Epithelial cell of proximal tubule (primary cell): Measurements from ENCODE around the gene GALNTL6. TPM values are rescaled to one million over a fixed set of nuclear protein-coding genes. Genes with fewer than 3 reads are reported as not detected.

Experiments
- DNase-seq: peaks from one replicate; pipeline ENCODE4 v3.0.0-alpha.2; 2011; ENCODE audit warnings: low read depth
- H3K4me3 ChIP-seq: 2 replicates; pipeline ENCODE4 v1.5.1; 2011; ENCODE audit warnings: low read depth, mild to moderate bottlenecking, low read length
- total RNA-seq: library from RNA; depleted of rRNA; stranded (reverse); fragments of >200 nt; gene quantifications from 2 replicates; pipeline ENCODE4 v1.2.3, GENCODE V29; 2015
- TF ChIP-seq, protein P1 (sequence below): conservative IDR thresholded peaks from 2 replicates; pipeline ENCODE4 v1.5.1; 2012; ENCODE audit warnings: low read depth, mild to moderate bottlenecking, low read length

Gene GALNTL6
- total RNA-seq, 1 donor from 2014 or later = not detected

- no peak overlapping the region for H3K4me3 ChIP-seq
- TF ChIP-seq, protein P1, sequence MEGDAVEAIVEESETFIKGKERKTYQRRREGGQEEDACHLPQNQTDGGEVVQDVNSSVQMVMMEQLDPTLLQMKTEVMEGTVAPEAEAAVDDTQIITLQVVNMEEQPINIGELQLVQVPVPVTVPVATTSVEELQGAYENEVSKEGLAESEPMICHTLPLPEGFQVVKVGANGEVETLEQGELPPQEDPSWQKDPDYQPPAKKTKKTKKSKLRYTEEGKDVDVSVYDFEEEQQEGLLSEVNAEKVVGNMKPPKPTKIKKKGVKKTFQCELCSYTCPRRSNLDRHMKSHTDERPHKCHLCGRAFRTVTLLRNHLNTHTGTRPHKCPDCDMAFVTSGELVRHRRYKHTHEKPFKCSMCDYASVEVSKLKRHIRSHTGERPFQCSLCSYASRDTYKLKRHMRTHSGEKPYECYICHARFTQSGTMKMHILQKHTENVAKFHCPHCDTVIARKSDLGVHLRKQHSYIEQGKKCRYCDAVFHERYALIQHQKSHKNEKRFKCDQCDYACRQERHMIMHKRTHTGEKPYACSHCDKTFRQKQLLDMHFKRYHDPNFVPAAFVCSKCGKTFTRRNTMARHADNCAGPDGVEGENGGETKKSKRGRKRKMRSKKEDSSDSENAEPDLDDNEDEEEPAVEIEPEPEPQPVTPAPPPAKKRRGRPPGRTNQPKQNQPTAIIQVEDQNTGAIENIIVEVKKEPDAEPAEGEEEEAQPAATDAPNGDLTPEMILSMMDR = no peak
- no peak for DNase-seq
These were observed 938.3 kb downstream of the GALNTL6 start for GRCh38 chr4:172751550-172751949.

DNA sequence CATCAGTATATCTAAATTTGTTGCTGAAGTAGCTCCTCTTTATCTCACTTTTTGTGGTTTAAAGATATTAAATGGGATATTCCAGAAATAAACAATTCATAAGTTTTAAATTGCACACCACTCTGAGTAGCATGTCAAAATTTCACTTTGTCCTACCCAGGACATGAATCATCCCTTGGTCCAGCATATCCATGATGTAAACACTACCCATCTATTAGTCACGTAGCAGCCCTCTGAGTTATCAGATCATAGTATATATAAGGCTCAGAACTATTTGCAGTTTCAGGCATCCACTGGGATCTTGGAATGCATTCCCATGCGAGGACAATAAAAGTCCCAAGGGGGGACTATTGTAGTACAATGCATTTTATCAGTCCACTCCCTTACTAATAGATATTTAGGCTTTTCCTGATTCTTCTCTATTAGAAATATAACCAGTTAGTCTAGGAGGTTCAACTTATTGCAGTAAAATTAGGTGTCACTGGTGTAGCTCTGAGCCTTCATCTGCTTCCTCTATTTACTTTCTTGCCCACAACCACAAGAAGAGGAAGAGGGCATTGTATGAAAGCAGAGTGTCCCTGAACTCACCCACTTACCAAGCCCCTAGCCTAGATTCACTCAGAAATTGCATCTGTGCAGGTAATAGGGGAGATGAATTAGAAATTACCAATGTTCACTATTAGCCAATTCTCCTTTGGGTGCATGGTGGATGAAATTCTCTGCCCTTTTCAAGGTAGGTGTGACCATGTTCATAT is 945.6 kb downstream of the GALNTL6 start:
- DNase-seq = no peak
- no peak overlapping the region for H3K4me3 ChIP-seq
- TF ChIP-seq, protein P1 = no peak

- no peak for DNase-seq
- TF ChIP-seq, protein P1 = no peak
- no peak overlapping the region for H3K4me3 ChIP-seq
These were observed 947.3 kb downstream of the GALNTL6 start for GRCh38 chr4:172760512-172760911.

- no peak overlapping the region for H3K4me3 ChIP-seq
- TF ChIP-seq, protein P1 = no peak
- DNase-seq = no peak
These were observed 949.7 kb downstream of the GALNTL6 start for GRCh38 chr4:172762895-172763294.

DNA sequence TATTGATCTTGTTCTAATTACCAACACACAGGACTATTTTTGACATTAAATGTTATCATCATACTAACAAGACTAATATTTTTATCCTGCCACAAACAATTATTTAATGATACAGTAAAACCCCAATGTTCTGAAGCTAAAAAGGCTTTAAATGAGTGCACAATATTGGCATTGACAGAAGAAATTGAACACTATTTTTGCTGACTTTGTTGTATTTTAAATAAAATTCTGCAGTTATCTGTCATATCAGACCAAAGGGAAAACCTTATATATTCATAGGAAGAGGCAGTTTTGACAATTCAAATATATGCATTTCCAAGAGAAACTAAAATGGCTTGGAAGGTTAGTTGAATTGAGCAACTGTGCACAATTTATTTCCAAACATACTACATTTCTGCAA is 957.6 kb downstream of the GALNTL6 start:
- no peak overlapping the region for H3K4me3 ChIP-seq
- TF ChIP-seq, protein P1 = no peak
- no peak for DNase-seq

GRCh38 chr4:172772781-172773180 is 959.6 kb downstream of the GALNTL6 start:
- no peak for DNase-seq
- TF ChIP-seq, protein P1 = no peak
- H3K4me3 ChIP-seq = no peak overlapping the region
